Fibroblast of mammary gland (primary cell): ENCODE data around the gene IL4R.
"Not testable (repeated sequence)": the region's sequence is repeated elsewhere in the genome, so short reads cannot be mapped to it uniquely, and the experiment has no call there.

Experiments
- DNase-seq: peaks from one replicate; pipeline ENCODE4 v3.0.0-alpha.2; 2010; ENCODE audit warnings: low read depth
- H3K4me3 ChIP-seq: 2 replicates; pipeline ENCODE4 v1.5.1; 2011; ENCODE audit warnings: low read depth, mild to moderate bottlenecking, low read length, moderate library complexity; ENCODE audit not compliant: control insufficient read depth
- TF ChIP-seq, protein P1 (sequence below): conservative IDR thresholded peaks from 2 replicates; pipeline ENCODE4 v1.5.1; 2011; ENCODE audit warnings: low read depth, low read length, inconsistent platforms; ENCODE audit not compliant: control insufficient read depth, insufficient read depth

IL4R gene

DNA sequence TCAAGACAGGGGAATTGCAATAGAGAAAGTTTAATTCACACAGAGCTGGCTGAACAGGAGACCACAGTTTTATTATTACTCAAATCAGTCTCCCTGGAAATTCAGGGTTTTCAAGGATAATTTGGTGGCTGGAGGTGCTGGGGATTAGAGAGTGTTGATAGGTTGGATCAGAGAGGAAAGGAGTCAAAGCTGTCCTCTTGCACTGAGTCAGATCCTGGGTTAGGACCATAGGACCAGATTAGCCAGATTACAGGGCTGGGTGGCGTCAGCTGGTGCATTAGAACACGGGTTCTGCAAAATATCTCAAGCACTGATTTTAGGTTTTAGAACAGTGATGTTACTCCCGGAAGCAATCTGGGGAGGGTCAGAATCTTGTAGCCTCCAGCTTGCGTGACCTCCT, 43.4 kb upstream of the IL4R start:
- TF ChIP-seq, protein P1, sequence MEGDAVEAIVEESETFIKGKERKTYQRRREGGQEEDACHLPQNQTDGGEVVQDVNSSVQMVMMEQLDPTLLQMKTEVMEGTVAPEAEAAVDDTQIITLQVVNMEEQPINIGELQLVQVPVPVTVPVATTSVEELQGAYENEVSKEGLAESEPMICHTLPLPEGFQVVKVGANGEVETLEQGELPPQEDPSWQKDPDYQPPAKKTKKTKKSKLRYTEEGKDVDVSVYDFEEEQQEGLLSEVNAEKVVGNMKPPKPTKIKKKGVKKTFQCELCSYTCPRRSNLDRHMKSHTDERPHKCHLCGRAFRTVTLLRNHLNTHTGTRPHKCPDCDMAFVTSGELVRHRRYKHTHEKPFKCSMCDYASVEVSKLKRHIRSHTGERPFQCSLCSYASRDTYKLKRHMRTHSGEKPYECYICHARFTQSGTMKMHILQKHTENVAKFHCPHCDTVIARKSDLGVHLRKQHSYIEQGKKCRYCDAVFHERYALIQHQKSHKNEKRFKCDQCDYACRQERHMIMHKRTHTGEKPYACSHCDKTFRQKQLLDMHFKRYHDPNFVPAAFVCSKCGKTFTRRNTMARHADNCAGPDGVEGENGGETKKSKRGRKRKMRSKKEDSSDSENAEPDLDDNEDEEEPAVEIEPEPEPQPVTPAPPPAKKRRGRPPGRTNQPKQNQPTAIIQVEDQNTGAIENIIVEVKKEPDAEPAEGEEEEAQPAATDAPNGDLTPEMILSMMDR = no peak
- no peak overlapping the region for H3K4me3 ChIP-seq
- DNase-seq = no peak

DNA sequence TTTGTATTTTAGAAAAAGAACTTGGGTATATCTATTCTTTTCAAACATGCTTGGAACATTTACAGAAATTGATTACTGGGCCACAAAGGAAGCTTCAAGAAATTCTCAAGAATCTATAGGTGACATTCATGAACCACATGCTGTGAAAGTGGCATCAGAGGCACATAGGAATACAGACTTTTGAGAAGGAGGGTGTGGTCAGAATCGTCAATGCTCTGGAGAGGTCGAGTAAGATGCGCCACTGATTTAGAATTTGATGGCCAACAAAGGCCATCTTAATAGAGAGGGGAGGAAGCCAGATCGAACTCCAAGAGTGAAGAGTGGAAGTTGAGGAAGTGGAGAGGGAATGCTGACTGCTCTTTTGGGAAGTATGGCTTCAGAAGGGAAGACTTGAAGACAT, 41.7 kb upstream of the IL4R start:
- no peak overlapping the region for H3K4me3 ChIP-seq
- TF ChIP-seq, protein P1 = no peak
- no peak for DNase-seq

DNA sequence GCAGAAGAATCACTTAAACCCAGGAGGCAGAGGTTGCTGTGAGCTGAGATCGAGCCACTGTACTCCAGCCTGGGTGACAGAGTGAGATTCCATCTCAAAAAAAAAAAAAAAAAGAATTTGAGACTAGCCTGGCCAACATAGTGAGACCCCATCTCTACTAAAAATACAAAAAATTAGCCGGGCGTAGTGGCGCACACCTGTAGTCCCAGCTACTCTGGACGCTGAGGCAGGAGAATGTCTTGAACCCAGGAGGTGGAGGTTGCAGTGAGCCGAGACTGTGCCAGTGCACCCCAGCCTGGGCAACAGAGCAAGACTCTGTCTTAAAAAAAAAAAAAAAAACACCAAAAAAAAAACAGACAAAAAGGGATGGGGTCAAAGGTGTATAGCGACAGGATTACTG, 41.1 kb upstream of the IL4R start:
- not testable (repeated sequence) for H3K4me3 ChIP-seq, DNase-seq

DNA sequence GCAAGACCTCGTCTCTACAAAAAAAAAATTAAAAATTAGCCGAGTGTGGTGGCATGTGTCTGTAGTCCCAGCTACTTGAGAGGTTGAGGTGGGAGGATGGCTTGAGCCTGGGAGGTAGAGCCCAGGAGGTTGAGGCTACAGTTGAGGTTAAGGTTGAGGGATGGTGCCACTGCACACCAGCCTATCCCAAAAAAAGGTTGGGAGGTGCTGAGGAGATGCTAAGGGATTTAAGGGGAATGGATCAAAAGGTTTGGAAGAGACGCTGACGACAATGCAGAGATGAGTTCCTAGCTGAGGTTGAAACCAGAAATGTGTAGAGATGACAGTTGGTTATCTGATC, 40.5 kb upstream of the IL4R start:
- no peak for DNase-seq
- H3K4me3 ChIP-seq = no peak overlapping the region
- TF ChIP-seq, protein P1 = no peak

DNA sequence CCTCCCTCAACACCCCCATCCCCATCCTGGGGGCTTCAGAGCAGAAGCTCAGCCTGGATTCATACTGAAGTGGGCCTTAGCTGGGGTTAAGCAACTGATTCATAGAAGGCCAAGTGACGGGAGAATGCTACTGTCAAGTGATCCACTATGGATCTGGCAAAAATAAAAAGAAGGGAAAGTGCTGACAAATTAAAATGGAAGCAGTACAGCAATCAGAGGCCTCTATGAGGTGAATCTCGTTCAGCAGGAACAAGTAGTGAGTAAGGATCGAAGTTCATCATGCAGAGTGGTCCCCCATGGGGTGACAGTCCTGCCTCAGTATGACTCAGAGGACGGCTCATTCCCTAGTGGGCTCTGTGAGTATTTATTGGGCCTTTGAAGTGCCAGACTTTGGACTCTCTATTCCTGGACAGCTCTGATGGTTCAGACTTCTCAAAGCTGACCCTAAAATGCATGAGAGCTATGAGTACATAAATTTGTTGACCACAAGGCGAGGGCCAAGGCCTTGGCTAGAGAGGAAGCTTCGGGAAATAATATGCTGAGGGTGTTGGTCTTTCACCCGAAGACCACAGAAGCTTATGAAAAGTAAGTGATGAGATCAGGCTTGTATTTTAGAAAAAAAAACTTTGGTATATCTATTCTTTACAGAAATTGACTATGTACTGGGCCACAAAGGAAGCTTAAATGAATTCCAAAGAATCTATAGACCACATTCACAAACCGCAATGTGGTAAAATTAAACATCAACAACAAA, 39.9 kb upstream of the IL4R start:
- peak; percentile 86 for DNase-seq
- TF ChIP-seq, protein P1 = no peak
- no peak overlapping the region for H3K4me3 ChIP-seq

DNA sequence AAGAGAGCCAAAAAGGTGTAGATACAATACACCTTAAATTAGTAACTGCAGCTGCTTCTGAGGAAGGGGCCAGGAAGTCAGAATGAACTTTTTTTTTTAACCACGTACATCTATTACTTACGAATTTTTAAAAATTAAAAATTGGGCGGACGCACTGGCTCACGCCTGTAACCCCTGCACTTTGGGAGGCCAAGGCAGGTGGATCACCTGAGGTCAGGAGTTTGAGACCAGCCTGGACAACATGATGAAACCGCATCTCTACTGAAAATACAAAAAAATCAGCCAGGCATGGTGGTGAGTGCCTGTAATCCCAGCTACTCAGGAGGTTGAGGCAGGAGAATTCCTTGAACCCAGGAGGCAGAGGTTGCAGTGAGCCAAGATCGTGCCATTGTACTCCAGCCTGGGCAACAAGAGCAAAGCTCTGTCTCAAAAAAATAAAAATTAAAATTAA, 39.3 kb upstream of the IL4R start:
- H3K4me3 ChIP-seq, DNase-seq: not testable (repeated sequence)

DNA sequence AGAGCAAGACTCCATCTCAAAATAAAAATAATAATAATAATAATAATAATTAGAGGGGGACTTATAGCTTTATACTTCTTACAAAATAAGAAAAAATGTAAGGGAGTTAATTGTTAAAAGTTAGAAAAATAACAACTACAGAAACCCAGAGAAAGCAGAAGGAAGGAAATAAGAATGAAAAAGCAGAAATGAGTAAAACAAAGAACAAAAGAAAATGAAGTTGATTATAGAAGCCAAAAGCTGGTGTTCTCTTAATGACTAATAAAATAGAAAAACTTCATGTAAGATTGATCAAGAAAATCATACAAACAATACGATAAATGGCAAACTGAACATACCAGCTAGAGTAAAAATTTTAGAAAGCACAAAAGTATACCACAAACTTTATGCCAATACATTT, 38.4 kb upstream of the IL4R start:
- DNase-seq = no peak
- H3K4me3 ChIP-seq = no peak overlapping the region
- TF ChIP-seq, protein P1 = no peak

DNA sequence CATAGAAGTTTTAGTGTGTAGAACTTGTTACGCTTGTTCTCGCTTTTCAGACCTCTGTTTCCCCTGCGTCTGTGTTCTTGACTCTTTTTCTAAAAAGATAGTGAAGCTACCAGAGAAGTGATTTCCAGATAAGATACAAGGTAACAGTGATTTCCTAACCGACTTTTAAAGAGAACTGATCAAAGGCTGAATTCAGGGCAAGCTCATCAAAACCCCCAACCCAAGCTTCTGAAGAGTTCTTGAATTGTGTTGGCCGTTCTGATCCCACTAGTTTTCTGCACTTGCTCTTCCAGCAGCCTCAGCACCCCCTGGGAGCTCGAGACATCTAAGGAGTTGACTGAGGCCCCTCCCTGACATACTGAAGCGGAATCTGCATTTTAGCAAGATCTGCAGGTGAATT, 32.5 kb upstream of the IL4R start:
- DNase-seq = no peak
- TF ChIP-seq, protein P1 = no peak
- H3K4me3 ChIP-seq = no peak overlapping the region
